Measurements from ENCODE around the gene AGT. TPM values are rescaled to one million over a fixed set of nuclear protein-coding genes. Genes with fewer than 3 reads are reported as not detected.
"Not testable (repeated sequence)": the region's sequence is repeated elsewhere in the genome, so short reads cannot be mapped to it uniquely, and the experiment has no call there.

The AGT gene
- total and polyA plus RNA-seq, 4 donors: 23.2 to 120 (median 47.6) TPM

DNA sequence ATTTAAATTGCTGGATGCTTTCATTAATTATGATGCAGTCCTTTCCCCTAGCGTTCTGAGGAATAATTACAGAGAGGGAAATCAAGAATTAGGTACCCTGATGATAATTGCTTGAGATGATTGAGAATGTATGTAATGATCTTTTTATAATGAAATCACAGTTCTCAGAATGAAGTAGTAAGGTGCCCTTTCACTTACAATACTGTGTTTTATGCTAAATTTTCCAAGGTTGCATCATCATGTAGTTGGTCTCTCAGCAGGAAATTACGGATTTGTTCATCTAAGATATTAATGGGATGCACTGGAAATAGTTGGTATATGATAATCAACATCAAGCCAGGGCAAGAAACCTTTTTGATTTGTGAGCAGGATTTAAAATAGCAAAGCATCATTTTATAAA is 34.1 kb downstream of the AGT start:
- DNase-seq (no peak), ATAC-seq (ENCODE audit: low FRiP score) (no peak)
- WGBS, 2 donors: 87 to 90% methylated on average over 2 of the region's 2 CpGs
- H3K4me3 ChIP-seq (ENCODE audit: low read length in 2 of 2): no peak overlapping the region
- H3K27me3 ChIP-seq (ENCODE audit: control insufficient read depth in 1 of 2, insufficient read depth in 2 of 2, low read length in 1 of 2): no peaks in the 10 kb centered on the region
- no peak overlapping the region for H3K27ac ChIP-seq (ENCODE audit: low read depth in 1 of 2, low read length in 2 of 2)
- no peaks in the 10 kb centered on the region for H3K4me1 ChIP-seq (ENCODE audit: control insufficient read depth in 1 of 2, insufficient read depth in 2 of 2, low read length in 2 of 2)
- peaks cover 9 to 10% of the 10 kb centered on the region in 2 donors for H3K36me3 ChIP-seq (ENCODE audit: control insufficient read depth in 1 of 2, insufficient read depth in 2 of 2, low read length in 1 of 2)
- intact Hi-C loops (cut with DNase I): no loop called here
- H3K9me3 ChIP-seq (ENCODE audit: control insufficient read depth, low read length): no peaks in the 10 kb centered on the region

DNA sequence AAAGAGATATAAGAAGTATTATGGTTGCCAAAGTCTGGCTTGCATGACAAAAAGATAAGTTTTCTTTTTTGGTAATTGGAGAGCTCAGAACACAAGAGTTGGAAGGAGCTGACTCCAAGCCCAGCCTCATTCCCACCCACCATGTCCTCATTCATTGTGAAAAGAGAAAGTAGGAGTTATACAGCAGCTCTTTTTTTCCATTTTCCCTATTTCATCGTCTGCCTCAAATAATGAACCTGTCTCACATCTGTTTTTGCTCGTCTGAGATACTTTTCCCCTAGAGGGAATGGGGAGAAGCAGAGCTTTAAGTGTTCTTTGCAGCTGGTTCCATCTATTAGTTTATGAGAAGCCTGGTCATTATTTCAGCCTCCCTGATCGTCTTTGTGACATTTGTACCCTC is 34.7 kb downstream of the AGT start:
- Histone ChIP-seq H3K4me3 (ENCODE audit: low read length in 2 of 2) (no peak overlapping the region), H3K9me3 (ENCODE audit: control insufficient read depth, low read length) (no peaks in the 10 kb centered on the region), H3K4me1 (ENCODE audit: control insufficient read depth in 1 of 2, insufficient read depth in 2 of 2, low read length in 2 of 2) (no peaks in the 10 kb centered on the region), H3K27ac (ENCODE audit: low read depth in 1 of 2, low read length in 2 of 2) (no peak overlapping the region), H3K36me3 (ENCODE audit: control insufficient read depth in 1 of 2, insufficient read depth in 2 of 2, low read length in 1 of 2) (peaks cover 7 to 9% of the 10 kb centered on the region in 2 donors), H3K27me3 (ENCODE audit: control insufficient read depth in 1 of 2, insufficient read depth in 2 of 2, low read length in 1 of 2) (no peaks in the 10 kb centered on the region)
- 54 to 65% methylated on average over 3 of the region's 3 CpGs for WGBS, 2 donors
- DNase-seq (no peak), ATAC-seq (ENCODE audit: low FRiP score) (no peak)
- intact Hi-C loops (cut with DNase I): no loop called here

- intact Hi-C loops (cut with DNase I): no loop called here
- no peak for DNase-seq
- Histone ChIP-seq H3K27ac (ENCODE audit: low read depth in 1 of 2, low read length in 2 of 2) (no peak overlapping the region), H3K36me3 (ENCODE audit: control insufficient read depth in 1 of 2, insufficient read depth in 2 of 2, low read length in 1 of 2) (peaks cover 9% of the 10 kb centered on the region in 2 donors), H3K4me1 (ENCODE audit: control insufficient read depth in 1 of 2, insufficient read depth in 2 of 2, low read length in 2 of 2) (no peaks in the 10 kb centered on the region), H3K4me3 (ENCODE audit: low read length in 2 of 2) (no peak overlapping the region), H3K9me3 (ENCODE audit: control insufficient read depth, low read length) (no peaks in the 10 kb centered on the region), H3K27me3 (ENCODE audit: control insufficient read depth in 1 of 2, insufficient read depth in 2 of 2, low read length in 1 of 2) (no peaks in the 10 kb centered on the region)
- WGBS, 2 donors: 97 to 98% methylated on average over 1 of the region's 1 CpG
- ATAC-seq (ENCODE audit: low FRiP score): no peak
Observed at GRCh38 chr1:230677200-230677599, 36.7 kb downstream of the AGT start.

DNA sequence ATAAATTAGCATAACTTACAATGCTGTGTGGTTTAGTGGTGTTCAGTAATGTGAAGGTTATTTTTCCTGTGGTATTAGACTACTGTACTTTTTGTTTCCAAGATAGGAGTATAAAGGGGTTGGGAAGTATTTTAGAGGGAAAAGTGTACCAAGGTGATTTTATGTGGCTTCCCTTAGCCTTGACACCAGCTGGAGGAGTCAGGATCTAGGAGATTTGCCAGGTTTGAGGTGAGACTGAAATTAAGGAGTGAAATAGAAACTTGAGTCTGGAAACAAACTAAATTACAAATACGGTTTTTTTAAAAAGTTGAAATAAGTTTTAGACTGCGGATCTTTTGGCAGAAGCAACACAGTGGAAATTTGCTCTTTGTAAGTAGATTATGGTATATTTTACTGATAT is 39.3 kb downstream of the AGT start:
- WGBS, 2 donors: 88 to 95% methylated on average over 2 of the region's 2 CpGs
- peaks cover 7 to 8% of the 10 kb centered on the region in 2 donors for H3K36me3 ChIP-seq (ENCODE audit: control insufficient read depth in 1 of 2, insufficient read depth in 2 of 2, low read length in 1 of 2)
- intact Hi-C loops (cut with DNase I): no loop called here

GRCh38 chr1:230669543-230669942 is 44.4 kb downstream of the AGT start:
- ATAC-seq (ENCODE audit: low FRiP score) (no peak), DNase-seq (no peak)

More for the DNA sequence above, 39.3 kb downstream of the AGT start:
- H3K4me3 ChIP-seq (ENCODE audit: low read length in 2 of 2): no peak overlapping the region
- H3K4me1 ChIP-seq (ENCODE audit: control insufficient read depth in 1 of 2, insufficient read depth in 2 of 2, low read length in 2 of 2): no peaks in the 10 kb centered on the region
- no peaks in the 10 kb centered on the region for H3K9me3 ChIP-seq (ENCODE audit: control insufficient read depth, low read length)
- H3K27me3 ChIP-seq (ENCODE audit: control insufficient read depth in 1 of 2, insufficient read depth in 2 of 2, low read length in 1 of 2): no peaks in the 10 kb centered on the region
- DNase-seq (no peak), ATAC-seq (ENCODE audit: low FRiP score) (no peak)
- H3K27ac ChIP-seq (ENCODE audit: low read depth in 1 of 2, low read length in 2 of 2): no peak overlapping the region

DNA sequence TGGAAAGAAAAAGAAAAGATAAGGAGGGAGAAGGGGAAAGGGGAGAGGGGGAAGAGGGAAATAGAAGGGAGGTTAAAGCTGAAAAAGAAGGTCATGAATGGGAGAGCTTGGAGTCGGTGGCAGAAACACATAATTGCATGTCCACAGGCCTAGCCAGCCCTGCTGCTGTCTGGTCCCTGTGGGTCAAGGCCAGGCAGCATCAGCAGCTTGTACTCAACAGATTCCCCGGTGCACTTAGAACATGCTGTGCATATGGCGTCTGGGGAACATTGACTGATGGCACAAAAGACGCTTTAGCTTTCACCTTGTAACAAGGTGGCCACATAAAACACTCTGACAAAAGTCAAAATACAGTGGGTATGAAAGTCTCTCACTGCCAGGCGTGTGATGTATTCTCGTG is 45.7 kb downstream of the AGT start:
- Histone ChIP-seq H3K4me3 (ENCODE audit: low read length in 2 of 2) (no peak overlapping the region), H3K27ac (ENCODE audit: low read depth in 1 of 2, low read length in 2 of 2) (no peak overlapping the region), H3K9me3 (ENCODE audit: control insufficient read depth, low read length) (no peaks in the 10 kb centered on the region), H3K36me3 (ENCODE audit: control insufficient read depth in 1 of 2, insufficient read depth in 2 of 2, low read length in 1 of 2) (peaks cover 3 to 16% of the 10 kb centered on the region in 2 donors), H3K4me1 (ENCODE audit: control insufficient read depth in 1 of 2, insufficient read depth in 2 of 2, low read length in 2 of 2) (no peaks in the 10 kb centered on the region), H3K27me3 (ENCODE audit: control insufficient read depth in 1 of 2, insufficient read depth in 2 of 2, low read length in 1 of 2) (no peaks in the 10 kb centered on the region)
- ATAC-seq (ENCODE audit: low FRiP score) (no peak), DNase-seq (no peak)
- WGBS, 2 donors: 90 to 91% methylated on average over 6 of the region's 6 CpGs
- intact Hi-C loops (cut with DNase I): loop anchor here in 1 of 2 donors (10.0 kb wide), 1 partner anchor 107 kb away; no protein-coding TSS in a partner anchor

More at GRCh38 chr1:230669543-230669942, 44.4 kb downstream of the AGT start:
- no peak overlapping the region for H3K27ac ChIP-seq (ENCODE audit: low read depth in 1 of 2, low read length in 2 of 2)
- 96% methylated on average over 8 of the region's 8 CpGs for WGBS, 2 donors
- intact Hi-C loops (cut with DNase I): loop anchor here in 1 of 2 donors (10.0 kb wide), 1 partner anchor 105 kb away; no protein-coding TSS in a partner anchor
- H3K4me3 ChIP-seq (ENCODE audit: low read length in 2 of 2): no peak overlapping the region
- H3K4me1 ChIP-seq (ENCODE audit: control insufficient read depth in 1 of 2, insufficient read depth in 2 of 2, low read length in 2 of 2): no peaks in the 10 kb centered on the region
- peaks cover 2 to 14% of the 10 kb centered on the region in 2 donors for H3K36me3 ChIP-seq (ENCODE audit: control insufficient read depth in 1 of 2, insufficient read depth in 2 of 2, low read length in 1 of 2)
- H3K9me3 ChIP-seq (ENCODE audit: control insufficient read depth, low read length): no peaks in the 10 kb centered on the region
- no peaks in the 10 kb centered on the region for H3K27me3 ChIP-seq (ENCODE audit: control insufficient read depth in 1 of 2, insufficient read depth in 2 of 2, low read length in 1 of 2)

DNA sequence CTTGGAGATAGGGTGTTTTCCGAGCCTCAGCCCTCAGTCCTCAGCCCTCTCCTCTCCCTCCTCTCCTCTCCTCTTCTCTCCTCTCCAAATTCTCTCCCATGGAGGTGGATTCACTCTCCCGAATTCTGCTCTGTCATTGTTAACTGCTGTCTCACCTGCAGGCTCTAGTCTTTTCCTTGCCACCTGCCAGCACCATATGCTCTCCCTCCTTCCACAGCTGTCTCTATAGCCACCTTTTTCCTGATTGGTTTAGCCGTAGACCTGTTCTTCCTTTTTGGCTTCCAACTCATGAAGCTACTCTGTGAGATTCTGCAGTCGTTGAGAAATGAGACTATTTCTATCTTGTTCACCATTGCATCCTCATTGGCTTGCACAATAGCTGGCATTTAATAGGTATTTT is 51.9 kb downstream of the AGT start:
- no peaks in the 10 kb centered on the region for H3K27me3 ChIP-seq (ENCODE audit: control insufficient read depth in 1 of 2, insufficient read depth in 2 of 2, low read length in 1 of 2)
- DNase-seq (no peak), ATAC-seq (ENCODE audit: low FRiP score) (no peak)
- intact Hi-C loops (cut with DNase I): loop anchor here in 1 of 2 donors (10.0 kb wide), 1 partner anchor 113 kb away; no protein-coding TSS in a partner anchor
- H3K9me3 ChIP-seq (ENCODE audit: control insufficient read depth, low read length): no peaks in the 10 kb centered on the region
- no peak overlapping the region for H3K27ac ChIP-seq (ENCODE audit: low read depth in 1 of 2, low read length in 2 of 2)
- peaks cover 3 to 7% of the 10 kb centered on the region in 2 donors for H3K36me3 ChIP-seq (ENCODE audit: control insufficient read depth in 1 of 2, insufficient read depth in 2 of 2, low read length in 1 of 2)
- 81 to 85% methylated on average over 4 of the region's 4 CpGs for WGBS, 2 donors
- no peak overlapping the region for H3K4me3 ChIP-seq (ENCODE audit: low read length in 2 of 2)
- H3K4me1 ChIP-seq (ENCODE audit: control insufficient read depth in 1 of 2, insufficient read depth in 2 of 2, low read length in 2 of 2): no peaks in the 10 kb centered on the region

DNA sequence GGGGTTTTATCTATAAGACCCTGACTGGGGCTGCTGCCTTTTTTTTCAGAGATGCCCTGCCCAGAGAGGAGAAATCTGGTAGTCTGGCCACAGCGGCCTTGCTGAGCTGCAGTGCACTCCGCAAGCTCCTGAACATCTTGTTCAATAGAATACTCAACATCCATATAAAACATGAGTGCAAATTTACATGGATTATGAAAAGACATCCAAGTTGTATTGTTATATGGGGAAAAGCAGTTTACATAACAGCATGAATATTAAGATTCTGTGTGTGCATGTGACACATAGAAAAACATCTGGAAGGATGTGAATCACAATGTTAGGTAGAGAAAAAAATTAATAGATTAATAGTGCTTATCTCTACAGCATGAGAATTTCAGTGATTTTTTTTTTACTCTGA is 55.2 kb downstream of the AGT start:
- no peak overlapping the region for H3K4me3 ChIP-seq (ENCODE audit: low read length in 2 of 2)
- 93 to 95% methylated on average over 2 of the region's 2 CpGs for WGBS, 2 donors
- H3K27me3 ChIP-seq (ENCODE audit: control insufficient read depth in 1 of 2, insufficient read depth in 2 of 2, low read length in 1 of 2): no peaks in the 10 kb centered on the region
- ATAC-seq (ENCODE audit: low FRiP score) (no peak), DNase-seq (no peak)
- peaks cover 0 to under 1% of the 10 kb centered on the region in 2 donors for H3K36me3 ChIP-seq (ENCODE audit: control insufficient read depth in 1 of 2, insufficient read depth in 2 of 2, low read length in 1 of 2)
- intact Hi-C loops (cut with DNase I): no loop called here
- no peak overlapping the region for H3K27ac ChIP-seq (ENCODE audit: low read depth in 1 of 2, low read length in 2 of 2)
- no peaks in the 10 kb centered on the region for H3K4me1 ChIP-seq (ENCODE audit: control insufficient read depth in 1 of 2, insufficient read depth in 2 of 2, low read length in 2 of 2)
- no peaks in the 10 kb centered on the region for H3K9me3 ChIP-seq (ENCODE audit: control insufficient read depth, low read length)

GRCh38 chr1:230658103-230658502 is 55.8 kb downstream of the AGT start:
- 88 to 92% methylated on average over 1 of the region's 1 CpG for WGBS, 2 donors
- H3K36me3 ChIP-seq (ENCODE audit: control insufficient read depth in 1 of 2, insufficient read depth in 2 of 2, low read length in 1 of 2); DNase-seq; H3K4me1 ChIP-seq (ENCODE audit: control insufficient read depth in 1 of 2, insufficient read depth in 2 of 2, low read length in 2 of 2); H3K27ac ChIP-seq (ENCODE audit: low read depth in 1 of 2, low read length in 2 of 2); H3K9me3 ChIP-seq (ENCODE audit: control insufficient read depth, low read length); H3K4me3 ChIP-seq (ENCODE audit: low read length in 2 of 2); ATAC-seq (ENCODE audit: low FRiP score); H3K27me3 ChIP-seq (ENCODE audit: control insufficient read depth in 1 of 2, insufficient read depth in 2 of 2, low read length in 1 of 2); intact Hi-C loops (cut with DNase I): not testable (repeated sequence)
